ENCODE results near the gene TMEM145.
"Not testable (repeated sequence)": the region's sequence is repeated elsewhere in the genome, so short reads cannot be mapped to it uniquely, and the experiment has no call there.

Gene TMEM145

DNA sequence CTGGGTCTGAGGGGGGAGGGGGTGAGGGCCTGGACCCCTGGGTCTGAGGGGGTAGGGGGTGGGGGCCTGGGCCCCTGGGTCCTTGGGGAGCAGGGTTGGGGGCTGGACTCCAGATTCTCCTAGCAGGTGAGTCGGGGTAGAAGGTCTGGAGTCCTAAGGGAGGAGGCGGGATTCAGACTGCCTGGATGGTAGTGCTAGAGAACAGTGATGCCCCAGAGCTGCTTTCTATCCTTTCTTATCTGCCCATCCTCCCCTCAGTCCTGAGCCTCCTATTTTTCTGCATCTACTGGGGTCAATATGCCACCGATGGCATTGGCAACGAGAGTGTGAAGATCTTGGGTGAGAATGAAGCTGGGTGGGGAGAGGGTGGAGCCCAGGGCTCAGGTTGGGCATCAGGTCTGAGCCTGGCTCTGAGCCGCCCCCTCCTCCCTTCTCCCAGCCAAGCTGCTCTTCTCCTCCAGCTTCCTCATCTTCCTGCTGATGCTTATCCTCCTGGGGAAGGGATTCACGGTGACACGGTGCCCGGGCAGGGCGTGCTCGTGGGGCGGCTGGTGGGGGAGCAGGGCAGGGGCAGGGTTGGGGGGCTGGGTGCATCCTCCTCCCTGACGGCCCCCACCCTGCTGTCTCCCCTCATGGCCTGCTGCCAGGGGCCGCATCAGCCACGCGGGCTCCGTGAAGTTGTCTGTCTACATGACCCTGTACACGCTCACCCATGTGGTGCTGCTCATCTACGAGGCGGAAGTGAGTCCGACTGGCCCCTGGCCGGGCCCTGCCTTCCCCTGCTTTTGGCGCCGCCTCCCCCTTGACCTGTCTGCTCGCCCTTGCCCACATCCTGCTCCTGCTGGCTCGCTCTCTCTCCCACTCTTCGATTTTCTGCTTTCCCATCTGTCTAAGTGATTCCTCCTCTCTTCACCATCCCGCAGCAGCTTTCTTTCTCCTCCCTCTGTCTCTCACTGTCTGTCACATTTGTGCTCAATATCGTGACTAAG lies 3.4 kb downstream of the TMEM145 start:
- FAIRE-seq = no peak

DNA sequence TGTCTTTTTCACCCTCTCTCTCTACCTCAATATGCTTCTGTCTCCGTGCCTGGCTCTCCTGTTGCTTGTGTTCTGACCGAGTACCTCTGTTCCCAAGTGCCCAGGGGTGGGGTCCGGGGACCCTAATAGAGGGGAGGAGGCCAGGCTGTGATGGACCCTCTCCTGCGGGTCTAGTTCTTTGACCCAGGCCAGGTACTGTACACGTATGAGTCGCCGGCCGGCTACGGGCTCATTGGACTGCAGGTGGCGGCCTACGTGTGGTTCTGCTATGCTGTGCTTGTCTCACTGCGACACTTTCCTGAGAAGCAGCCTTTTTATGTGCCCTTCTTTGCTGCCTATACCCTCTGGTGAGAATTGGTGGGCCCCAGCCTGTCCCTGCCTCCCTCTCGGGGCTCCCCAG lies 4.4 kb downstream of the TMEM145 start:
- FAIRE-seq = no peak

DNA sequence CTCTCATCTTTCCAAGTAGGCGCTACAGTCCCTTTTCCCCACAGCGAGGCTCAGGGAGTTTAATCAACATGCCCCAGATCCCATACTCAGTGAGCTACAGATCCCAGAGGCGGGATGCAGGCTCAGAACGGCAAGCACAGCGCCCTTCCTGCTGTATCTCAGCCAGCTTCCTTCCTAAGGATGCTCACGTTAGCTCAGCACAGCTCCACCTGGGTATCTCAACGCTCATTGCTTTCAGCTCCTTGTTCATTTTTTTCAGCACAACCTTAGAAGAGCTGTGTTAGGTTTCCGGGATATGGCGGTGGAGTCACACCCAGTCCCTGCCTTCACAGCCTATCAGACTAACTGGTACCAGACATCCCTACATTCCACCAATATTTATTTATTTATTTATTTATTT lies 9.2 kb downstream of the TMEM145 start:
- FAIRE-seq = no peak

DNA sequence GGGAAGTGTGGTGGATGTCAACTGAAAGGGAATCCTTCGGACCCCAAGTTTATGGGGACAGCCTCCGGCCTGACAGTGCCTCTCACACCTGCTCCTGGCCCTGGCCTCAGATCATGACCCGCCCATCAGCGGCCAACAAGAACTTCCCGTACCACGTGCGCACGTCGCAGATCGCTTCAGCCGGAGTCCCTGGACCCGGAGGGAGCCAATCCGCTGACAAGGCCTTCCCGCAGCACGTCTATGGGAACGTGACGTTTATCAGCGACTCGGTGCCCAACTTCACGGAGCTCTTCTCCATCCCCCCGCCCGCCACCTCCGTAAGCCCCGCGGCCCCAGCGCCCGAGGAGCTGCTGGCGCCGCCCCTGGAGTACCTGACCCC lies 10.4 kb downstream of the TMEM145 start:
- FAIRE-seq = no peak

DNA sequence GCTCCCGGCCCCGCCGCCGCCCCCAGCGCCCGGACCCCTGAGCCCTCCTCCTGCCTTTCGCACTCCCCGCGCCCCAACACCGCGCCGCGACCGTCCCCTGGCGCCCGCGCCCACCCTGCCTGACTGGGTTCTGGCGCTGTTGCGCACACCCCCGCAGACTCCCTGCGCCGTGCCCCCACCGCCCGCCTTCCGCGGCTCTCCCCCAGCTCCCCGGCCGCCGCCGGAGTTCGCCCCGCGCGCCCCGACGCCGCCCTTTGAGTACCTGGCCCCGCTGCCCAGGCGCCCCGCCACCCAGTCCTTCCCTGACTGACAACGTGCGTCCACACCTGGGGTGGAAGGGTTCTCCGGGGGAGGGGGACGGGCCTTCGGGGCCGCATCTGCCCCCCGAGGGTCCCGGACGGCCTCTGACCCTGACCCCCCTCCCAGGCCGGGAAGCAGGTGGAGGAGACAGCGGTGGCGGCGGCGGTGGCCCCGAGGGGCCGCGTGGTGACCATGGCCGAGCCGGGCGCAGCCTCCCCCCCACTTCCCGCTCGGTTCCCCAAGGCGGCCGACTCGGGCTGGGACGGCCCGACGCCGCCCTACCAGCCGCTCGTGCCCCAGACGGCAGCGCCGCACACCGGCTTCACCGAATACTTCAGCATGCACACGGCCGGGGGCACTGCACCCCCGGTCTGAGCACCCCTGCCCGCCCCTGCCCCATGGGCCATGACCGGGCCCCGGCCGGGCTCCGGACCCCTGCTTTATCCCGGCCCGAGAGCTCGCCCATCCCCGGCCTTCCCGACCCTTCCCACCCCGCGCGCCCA lies 10.9 kb downstream of the TMEM145 start:
- no peak for FAIRE-seq

DNA sequence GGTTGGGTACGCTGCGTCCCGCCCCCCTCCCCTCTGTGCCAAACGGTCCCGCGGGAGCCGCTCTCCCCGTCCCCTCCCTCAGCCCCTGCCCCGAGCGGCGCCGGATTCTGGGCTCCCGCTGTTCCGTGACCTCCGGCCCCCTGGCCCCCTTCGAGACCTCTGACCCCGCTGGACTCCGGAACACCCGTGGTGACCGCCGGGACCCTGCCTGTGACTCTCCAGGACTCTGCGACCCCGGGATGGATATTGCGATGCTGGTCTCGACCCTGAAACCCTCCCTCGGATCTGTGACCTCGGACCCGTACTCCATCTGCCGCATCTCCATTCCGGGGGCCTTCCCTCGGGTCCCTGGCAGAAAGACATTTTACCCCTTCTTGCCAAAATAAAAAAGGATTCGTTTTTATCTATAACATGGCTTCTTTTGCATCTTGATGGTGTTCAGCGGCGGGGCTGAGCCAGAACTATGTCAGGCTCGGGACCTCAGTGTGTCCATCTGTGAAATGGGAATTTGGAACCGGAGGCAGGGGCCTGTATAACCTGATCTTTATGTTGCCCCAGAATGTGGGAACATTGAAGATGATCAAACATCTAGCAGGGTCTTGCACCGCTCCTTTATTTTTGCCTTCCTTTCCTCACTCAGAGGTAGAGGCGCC lies 11.7 kb downstream of the TMEM145 start:
- FAIRE-seq = no peak

DNA sequence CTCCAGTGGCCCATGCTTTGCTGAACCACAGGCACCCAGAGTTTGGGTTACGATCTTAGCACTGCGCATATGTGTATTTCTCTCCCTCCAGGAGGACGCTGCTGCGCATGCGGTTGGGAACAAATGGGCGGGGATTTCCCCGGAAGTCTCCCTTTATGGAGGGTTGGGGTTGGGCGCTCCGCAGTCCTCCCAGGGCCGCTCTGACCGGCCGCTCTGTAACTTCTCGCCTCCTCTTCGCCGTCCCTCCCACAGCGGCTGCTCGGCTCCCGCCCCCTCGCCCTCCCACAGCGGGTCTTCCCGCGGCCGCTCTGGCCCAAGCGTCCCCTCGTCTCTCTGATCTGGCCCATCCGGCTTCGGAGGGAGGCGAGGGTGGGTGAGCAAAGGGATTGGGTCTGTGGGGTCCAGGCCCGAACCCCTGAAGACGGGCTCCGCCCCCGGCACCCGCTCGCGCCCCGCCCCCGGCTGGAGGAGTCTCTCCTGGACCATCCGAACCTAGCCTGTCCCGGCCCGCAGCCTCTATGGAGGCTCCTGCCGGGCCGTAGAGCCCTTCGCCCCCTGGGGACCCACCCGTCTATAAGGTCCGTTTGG lies 12.3 kb downstream of the TMEM145 start, which contains the start of gene MEGF8:
TSS of gene MEGF8 (plus strand) at position 328 of the 588 bp plus-strand sequence. CDS start 609 bp downstream, outside the sequence.
- FAIRE-seq = peak; percentile 99

DNA sequence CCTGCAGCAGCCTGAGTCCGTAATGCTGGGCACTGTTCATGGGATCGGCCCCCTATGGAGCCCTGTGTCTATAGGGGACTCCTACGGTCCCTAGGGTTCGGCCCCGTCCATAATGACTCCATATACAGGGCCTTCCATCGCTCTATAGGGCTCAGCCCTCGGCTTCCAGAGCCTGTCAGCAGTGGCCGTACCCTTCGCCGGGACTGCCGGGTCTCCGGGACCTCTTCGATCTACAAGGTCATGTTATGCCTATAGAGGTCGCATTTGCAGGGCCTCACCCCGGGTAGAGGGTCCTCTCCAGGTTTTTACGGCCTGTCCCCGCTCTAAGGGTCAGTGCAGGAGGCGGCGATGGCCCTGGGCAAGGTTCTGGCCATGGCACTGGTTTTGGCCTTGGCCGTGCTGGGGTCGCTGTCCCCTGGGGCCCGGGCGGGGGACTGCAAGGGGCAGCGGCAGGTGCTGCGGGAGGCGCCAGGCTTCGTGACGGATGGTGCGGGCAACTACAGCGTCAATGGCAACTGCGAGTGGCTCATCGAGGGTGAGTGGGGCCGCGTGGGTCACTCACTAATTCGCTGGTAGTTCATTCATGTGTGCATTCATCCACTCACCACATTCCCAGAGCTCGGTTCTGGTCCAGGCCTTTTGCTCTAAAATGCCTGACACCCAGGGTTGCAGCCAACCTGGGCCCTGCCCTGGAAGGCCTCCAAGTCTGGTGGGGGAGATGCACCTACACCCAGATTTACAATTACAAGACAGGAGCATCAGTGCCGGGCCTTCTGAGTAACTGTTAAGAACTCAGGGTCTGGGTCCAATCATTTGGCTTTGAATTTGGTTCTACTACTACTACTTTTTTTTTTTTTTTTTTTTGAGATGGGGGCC lies 13.0 kb downstream of the TMEM145 start:
- no peak for FAIRE-seq

DNA sequence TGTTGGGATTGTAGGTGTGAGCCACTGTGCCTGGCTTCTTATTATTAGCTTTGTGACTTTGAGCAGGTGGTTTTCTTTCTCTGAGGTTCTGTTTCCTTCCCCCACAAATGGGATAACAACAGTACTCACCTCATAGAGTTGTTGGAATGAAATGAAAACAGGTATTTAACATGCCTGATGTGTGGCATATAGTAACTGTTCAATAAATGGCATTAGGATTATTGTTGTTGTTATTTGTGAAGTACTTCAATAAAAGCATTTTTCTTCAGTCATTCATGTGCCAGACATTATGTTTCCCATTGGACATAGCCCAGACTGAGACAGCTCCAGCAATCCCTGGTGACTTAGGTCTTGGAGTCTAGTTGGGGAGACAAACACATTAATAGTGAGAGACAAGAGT lies 13.9 kb downstream of the TMEM145 start:
- no peak for FAIRE-seq

DNA sequence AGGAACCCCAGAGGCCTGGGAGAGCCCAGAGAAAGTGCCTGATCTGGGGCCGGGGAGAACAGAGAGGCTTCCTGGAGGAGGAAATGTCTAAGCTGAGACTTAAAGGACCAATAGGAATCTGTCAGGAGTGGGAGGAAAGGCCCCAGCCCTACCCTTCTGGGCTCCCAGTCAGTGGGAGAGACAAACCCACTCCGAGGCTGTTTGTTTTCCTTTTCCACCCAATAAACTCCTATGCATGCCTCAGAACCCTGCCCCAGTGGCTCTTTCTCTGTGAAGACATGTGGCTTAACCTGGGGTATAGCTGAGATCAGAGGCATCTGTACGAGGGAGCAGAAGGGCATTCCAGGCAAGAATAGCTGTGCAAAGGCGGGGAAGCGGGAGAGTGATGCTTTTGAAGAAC lies 14.3 kb downstream of the TMEM145 start:
- no peak for FAIRE-seq

DNA sequence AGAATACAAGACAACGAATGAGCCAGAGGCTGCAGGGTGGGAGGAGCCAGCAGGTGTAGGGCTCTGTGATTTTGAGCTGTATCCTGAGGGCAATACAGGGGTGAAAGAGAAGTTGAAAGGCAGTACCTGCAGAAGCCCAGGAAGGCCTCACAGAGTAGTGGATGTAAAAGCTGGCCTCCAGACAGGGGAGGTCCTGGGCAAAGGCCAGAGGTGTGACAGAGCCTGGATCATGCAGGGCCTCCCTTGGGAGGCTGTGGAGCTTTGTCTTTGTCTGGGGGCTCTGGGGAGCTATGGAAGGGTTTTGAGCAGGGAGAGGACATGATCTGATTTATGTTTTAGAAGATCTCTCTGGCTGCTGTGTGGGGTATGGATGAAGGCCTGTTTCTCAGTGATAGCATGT lies 15.0 kb downstream of the TMEM145 start:
- no peak for FAIRE-seq

DNA sequence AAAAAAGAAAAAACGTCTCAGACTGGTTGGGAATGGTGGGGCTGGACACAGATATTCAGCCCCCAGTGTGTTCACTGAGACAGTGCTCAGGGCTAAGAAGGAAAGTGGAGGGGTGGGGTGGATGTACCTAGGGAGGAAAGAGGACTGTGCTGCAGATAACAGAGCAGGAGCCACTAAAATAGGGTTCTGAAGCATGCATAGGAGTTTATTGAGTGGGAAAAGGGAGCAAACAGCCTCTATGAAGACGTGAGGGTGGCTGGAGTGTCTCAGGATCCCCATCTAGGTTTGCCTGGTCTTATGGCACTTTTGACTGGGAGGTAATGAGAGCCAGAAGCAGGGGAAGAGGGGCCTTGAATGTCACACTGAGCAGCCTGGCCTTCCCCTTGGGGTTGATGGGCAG lies 15.7 kb downstream of the TMEM145 start:
- no peak for FAIRE-seq

DNA sequence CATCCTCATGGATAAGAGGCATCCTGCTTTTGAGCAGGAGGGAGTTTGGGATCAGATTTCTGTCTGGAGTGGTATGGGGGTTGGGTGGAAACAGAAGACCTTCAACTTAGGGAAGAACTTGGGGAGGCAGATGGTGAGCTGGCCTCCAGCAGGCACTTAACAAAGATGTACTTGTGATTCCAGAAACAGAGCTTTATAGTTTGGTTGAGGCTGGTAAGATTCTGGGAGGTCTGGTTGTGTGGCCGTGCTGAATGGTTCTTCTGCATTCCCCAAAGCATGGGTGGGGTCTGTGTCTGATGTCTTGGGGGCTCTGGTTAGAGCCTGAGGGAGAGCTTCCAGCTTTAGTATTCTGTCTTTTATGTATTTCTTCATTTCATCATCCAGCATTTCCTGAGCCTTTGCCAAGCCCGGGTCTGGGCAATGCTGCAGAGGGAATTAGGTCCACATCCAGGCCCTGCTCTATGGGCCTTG lies 17.2 kb downstream of the TMEM145 start:
- FAIRE-seq = no peak

DNA sequence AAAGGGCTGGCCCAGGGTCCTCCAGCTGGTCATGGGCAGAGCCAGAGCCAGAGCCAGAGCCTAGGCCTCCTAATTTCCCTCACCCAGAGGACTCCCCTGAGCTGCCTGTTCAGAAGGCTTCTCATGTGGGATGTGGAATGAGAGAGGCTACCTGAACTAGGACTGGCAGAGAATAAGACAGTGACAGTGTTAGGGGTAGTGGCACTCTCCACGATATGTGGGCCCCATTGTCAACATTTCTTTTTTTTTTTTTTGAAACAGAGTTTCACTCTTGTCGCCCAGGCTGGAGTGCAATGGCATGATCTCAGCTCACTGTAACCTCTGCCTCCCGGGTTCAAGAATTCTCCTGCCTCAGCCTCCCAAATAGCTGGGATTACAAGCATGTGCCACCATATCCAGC lies 18.2 kb downstream of the TMEM145 start:
- not testable (repeated sequence) for FAIRE-seq

DNA sequence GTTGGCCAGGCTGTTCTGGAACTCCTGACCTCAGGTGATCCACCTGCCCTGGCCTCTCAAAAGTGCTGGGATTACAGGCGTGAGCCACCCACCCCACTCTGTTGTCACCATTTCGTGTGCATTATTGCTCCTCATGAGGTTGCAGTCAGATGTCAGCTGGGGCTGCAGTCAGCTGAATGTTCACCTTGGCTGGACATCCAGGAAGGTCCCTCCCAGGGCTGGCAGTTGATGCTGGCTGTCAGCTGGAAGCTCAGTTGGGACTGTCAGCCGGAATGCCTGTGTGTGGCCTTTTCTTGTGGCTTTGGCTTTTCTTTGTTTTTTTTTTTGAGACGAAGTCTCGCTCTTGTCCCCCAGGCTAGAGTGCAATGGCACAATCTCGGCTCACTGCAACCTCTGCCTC lies 18.9 kb downstream of the TMEM145 start:
- no peak for FAIRE-seq

DNA sequence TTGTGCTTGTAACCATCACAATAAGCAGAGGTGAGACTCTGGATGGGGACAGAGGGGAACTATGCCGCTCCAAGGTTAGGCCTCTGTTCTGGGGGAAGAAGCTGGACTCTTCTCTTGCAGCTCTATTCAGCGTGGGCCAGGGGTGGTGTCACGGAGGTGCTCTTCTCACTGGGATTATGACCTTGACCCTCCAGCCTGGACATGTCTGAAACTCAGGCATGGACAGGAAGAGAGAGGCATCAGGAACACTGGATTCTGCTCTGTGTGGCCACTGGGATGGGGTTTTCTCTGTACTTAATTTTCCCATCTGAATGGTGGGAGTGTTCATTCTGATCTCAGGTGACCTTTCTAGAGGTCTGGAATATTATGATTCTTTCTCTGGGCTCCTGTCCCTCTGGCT lies 19.9 kb downstream of the TMEM145 start:
- no peak for FAIRE-seq

DNA sequence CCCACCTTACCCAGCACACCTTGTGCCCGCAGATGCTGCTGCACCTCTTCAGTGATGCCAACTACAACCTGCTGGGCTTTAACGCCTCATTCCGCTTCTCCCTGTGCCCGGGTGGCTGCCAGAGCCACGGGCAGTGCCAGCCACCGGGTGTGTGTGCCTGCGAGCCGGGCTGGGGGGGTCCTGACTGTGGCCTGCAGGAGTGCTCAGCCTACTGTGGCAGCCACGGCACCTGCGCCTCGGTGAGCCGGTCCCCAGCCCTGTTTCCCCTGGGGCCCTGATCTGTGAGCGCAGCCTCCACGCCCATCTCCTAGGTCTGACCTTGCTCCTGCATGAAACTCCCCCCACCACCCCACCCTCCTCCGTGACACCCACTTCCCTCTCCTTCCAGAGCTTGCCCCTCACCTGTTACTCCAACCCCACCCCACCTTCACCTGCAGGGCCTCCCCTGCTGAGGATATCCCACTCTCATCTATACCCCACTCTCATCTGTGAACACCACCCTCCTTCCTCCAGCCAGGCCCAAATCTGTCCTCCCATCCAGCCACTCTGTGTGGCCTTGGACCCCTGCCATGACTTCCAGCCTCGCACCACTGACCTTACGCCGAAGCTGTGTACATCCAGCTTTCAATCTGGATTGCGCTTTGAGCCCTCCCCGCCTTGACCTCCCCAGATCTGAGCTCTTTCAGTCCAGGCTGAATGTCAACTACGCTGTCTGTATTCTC lies 21.0 kb downstream of the TMEM145 start:
- FAIRE-seq = no peak

DNA sequence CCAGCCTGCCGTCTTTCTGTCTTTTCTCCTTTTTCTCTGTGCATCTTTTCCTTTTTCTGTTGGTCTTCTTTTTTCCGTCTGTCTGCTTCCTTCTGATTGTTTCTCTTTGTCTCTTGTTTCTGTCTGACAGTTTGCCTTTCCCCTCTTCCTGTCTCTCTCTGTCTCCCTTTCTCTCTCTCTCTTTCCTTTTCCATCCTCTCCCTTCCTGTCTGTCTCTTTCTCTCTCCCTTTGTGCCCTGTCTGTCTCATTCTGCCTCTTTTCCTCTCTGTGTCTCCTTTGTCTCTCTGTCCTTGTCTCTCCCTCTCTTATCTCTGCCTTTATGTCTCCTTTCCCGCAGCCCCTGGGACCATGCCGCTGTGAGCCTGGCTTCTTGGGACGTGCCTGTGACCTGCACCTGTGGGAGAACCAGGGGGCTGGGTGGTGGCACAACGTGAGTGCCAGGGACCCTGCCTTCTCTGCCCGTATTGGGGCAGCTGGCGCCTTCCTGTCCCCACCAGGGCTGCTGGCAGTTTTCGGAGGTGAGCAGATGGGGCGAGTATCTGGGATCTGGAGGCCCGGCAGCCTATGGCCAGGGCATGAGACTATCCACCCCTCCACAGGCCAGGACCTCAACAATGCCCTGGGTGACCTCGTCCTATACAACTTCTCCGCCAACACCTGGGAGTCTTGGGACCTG lies 21.7 kb downstream of the TMEM145 start:
- no peak for FAIRE-seq

DNA sequence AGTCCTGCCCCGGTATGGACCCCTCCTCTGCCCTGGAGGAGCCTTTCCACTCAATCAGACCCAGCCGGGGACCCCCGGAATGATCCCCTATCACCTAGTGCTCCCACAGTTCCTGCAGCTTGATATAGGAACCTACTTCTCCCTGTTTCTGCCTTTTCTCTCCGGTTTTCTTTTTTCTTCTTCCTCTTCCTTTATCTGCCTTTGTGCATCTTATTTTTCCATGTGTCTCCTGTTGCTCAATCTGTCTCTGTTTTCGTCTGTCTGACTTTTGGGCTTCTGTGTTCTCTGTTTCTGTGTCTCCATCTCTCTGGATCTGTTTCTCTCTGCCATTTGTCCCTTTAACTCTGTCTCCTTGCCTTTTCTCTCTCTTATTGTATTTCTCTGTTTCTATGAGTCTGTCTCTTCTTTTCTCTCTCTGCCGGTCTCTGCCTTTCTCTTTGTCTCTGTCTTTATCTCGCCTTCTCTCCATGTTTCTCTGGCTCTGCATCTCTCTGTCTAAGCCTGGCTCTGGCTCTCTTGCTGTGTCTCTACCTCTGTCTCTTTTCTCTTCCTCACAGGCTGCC lies 22.3 kb downstream of the TMEM145 start:
- FAIRE-seq = no peak

DNA sequence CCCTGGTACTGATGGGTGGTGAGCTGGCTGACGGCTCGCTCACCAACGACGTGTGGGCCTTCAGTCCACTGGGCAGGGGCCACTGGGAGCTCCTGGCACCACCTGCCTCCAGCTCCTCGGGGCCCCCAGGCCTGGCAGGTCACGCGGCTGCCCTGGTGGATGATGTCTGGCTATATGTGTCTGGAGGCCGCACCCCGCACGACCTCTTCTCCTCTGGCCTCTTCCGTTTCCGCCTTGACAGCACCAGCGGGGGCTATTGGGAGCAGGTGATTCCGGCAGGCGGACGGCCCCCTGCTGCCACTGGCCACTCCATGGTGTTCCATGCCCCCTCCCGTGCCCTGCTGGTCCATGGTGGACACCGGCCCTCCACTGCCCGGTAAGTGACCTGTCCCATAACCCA lies 22.9 kb downstream of the TMEM145 start:
- FAIRE-seq = no peak
